ENCODE results near the gene IL4.

Gene IL4

DNA sequence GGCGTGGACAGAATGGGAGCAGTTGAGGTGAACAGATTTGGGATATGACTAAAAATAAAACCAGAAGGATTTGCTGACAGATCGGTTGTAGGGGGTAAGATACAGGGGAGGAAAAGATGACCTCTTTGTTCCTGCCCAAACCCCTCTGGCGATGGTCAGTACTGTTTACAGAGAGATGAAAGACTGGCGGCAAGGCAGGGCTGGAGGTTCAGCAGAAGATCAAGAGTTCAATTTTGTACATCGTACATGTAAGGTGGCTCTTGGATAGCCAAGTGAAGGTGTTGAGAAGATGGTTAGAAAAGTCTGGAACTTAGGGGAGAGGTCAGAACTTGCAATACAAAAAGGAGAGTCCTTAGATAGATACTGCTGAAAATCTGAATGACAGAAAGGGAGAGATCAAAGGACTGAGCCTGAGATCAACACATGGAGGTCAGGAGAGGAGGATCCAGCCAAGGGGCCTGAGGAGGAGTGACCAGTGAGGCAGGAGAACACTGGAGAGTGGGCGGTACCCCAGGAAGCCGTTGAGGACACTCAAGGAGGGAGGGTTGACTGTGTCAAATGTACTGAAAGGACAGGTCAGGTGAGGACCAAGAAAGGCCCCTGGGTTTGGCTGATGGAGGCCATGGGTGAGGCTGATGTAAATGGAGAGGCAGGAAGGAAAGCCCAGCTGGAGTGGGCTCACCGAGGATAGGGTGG is 7.1 kb downstream of the IL4 start:
- DNase-seq (ENCODE audit: low read depth), result no peak
- H3K4me3 ChIP-seq (ENCODE audit: low read length), result no peak overlapping the region
- TF ChIP-seq, protein P1, sequence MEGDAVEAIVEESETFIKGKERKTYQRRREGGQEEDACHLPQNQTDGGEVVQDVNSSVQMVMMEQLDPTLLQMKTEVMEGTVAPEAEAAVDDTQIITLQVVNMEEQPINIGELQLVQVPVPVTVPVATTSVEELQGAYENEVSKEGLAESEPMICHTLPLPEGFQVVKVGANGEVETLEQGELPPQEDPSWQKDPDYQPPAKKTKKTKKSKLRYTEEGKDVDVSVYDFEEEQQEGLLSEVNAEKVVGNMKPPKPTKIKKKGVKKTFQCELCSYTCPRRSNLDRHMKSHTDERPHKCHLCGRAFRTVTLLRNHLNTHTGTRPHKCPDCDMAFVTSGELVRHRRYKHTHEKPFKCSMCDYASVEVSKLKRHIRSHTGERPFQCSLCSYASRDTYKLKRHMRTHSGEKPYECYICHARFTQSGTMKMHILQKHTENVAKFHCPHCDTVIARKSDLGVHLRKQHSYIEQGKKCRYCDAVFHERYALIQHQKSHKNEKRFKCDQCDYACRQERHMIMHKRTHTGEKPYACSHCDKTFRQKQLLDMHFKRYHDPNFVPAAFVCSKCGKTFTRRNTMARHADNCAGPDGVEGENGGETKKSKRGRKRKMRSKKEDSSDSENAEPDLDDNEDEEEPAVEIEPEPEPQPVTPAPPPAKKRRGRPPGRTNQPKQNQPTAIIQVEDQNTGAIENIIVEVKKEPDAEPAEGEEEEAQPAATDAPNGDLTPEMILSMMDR (conservative IDR thresholded peaks at IDR 0.05; ENCODE audit: low read depth, low read length), result no peak

DNA sequence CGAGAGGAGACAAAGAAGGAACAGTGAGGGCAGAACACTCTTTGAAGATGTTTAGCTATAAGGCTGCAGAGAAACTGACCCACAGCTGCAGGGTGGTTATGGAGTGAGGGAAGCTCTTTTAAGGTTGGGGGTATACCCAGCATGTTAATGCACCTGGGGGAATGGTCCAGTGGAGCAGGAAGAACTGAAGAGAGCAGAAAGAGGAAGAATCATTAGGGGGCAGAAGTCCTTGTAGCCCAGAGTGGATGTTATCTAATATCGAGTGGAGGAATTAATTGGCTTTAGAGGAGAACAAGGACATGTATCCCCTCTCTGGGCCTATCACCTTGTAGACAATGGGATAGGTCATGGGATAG is 7.7 kb downstream of the IL4 start:
- TF ChIP-seq, protein P1 (conservative IDR thresholded peaks at IDR 0.05; ENCODE audit: low read depth, low read length), result no peak
- H3K4me3 ChIP-seq (ENCODE audit: low read length), result no peak overlapping the region
- DNase-seq (ENCODE audit: low read depth), result no peak

DNA sequence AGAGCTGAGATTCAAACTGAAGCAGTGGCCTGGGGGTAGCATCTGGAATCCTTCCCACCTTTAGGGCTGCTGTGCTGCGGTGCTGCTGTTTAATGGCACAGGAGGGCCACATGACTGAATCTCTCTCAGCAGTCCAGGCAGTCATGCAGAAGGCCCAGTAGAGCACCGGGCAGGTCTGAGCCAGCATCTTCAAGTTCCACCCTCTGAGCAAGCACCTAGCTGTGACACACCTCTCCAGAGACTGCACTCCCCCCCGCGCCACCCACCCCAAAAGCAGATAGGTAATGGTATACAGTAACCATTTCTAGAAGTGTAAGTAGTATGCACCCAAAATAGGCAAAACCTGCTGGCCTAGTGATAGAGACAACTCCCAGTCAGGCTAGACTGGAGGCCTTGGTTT is 8.2 kb downstream of the IL4 start:
- DNase-seq (ENCODE audit: low read depth), result no peak
- H3K4me3 ChIP-seq (ENCODE audit: low read length), result no peak overlapping the region
- TF ChIP-seq, protein P1 (conservative IDR thresholded peaks at IDR 0.05; ENCODE audit: low read depth, low read length), result no peak

DNA sequence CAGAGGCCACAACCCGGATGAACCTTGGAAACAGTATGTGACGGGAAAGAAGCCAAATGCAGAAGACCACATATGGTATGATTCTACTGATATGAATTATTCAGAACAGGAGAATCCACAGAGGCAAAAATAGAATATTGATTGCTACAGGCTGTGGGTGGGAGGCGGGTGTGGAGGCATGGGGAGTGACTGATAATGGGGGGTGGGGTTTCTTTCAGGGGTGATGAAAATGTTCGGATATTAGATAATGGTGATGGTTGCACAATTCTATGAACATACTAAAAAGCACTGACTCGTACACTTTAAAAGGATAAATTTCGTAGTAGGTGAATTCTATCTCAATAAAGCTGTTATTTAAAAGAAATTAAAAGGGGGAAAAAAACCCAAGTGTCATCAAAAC is 10.7 kb downstream of the IL4 start:
- no peak for DNase-seq (ENCODE audit: low read depth)
- TF ChIP-seq, protein P1 (conservative IDR thresholded peaks at IDR 0.05; ENCODE audit: low read depth, low read length), result no peak
- no peak overlapping the region for H3K4me3 ChIP-seq (ENCODE audit: low read length)

DNA sequence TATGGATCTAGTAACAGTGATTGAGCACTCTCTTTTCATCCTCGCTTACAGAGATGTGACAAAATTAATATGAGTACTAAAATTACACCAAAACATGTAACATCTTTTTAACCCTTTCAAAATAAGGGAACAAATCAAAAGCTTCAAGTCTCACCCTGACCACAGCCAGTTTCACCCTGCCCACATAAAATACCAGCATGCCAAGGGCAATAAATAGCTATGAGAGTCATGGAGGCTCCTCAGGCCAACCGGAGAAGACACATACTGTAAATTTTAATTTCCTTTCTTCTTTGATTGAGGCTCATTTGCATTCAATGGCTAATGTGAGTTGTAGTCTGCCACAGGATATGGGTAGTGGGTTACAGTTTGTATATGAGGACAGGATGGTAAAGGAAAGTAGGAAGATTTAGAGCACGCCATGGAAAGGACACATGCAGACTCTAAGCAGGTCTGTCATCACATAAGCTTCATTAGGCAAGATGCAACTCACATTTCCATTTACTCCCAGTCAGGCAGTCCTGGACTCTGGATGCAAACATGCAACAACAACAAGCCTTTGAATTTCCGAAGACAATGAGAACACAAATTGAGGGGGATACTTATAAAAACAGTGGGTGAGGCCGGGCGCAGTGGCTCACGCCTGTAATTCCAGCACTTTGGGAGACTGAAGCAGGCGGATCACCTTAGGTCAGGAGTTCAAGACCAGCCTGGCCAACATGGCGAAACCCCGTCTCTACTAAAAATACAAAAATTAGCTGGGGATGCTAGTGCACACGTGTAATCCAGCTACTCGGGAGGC is 11.3 kb downstream of the IL4 start:
- no peak for DNase-seq (ENCODE audit: low read depth)
- no peak overlapping the region for H3K4me3 ChIP-seq (ENCODE audit: low read length)
- TF ChIP-seq, protein P1 (conservative IDR thresholded peaks at IDR 0.05; ENCODE audit: low read depth, low read length), result no peak

DNA sequence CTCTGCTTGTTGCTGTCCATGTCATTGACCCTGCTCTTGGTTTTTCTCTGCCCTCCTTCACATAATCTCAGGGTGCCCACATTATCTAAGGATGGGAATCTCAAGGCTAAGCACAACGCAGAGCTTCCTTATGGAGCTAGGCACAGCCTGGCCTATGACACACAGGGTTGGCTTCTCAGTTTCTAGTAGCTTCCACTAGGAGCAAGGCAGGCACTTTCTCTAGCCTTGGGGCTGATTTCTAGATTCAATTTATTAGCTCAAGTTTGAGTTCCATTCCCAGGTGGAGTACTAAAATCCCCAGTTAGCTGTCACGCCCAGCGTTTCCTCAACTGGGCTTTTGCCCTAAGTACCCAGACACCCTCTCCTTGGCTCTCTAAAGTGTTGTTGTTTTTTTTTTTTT is 12.4 kb downstream of the IL4 start:
- no peak overlapping the region for H3K4me3 ChIP-seq (ENCODE audit: low read length)
- TF ChIP-seq, protein P1 (conservative IDR thresholded peaks at IDR 0.05; ENCODE audit: low read depth, low read length), result no peak
- no peak for DNase-seq (ENCODE audit: low read depth)

DNA sequence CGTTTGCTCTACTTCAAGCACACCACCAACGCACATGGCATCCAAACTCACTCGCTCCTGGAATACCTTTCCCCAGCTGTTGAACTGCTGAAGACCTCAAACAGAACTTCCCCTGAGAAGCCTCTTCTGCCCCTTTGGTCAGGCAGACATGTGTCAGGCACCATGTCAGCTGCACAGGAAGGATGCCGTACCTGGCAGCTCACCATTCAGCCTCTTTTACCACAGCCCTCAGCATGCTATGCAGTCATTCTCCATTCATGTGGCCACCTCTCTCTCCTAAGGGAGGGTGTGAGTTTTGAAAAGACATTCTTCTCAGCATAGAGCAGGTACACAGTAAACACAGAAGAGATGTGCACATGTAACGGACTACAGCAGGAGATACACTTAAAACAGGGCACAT is 14.2 kb downstream of the IL4 start:
- no peak for DNase-seq (ENCODE audit: low read depth)
- no peak overlapping the region for H3K4me3 ChIP-seq (ENCODE audit: low read length)
- TF ChIP-seq, protein P1 (conservative IDR thresholded peaks at IDR 0.05; ENCODE audit: low read depth, low read length), result no peak

Measured in retinal pigment epithelial cell (primary cell).